ENCODE measurements around the gene MTHFD2. TPM values are rescaled to one million over a fixed set of nuclear protein-coding genes. Genes with fewer than 3 reads are reported as not detected.

The MTHFD2 gene
- total RNA-seq (ENCODE audit: low replicate concordance) = 79.5 and 101 TPM in 2 replicates

DNA sequence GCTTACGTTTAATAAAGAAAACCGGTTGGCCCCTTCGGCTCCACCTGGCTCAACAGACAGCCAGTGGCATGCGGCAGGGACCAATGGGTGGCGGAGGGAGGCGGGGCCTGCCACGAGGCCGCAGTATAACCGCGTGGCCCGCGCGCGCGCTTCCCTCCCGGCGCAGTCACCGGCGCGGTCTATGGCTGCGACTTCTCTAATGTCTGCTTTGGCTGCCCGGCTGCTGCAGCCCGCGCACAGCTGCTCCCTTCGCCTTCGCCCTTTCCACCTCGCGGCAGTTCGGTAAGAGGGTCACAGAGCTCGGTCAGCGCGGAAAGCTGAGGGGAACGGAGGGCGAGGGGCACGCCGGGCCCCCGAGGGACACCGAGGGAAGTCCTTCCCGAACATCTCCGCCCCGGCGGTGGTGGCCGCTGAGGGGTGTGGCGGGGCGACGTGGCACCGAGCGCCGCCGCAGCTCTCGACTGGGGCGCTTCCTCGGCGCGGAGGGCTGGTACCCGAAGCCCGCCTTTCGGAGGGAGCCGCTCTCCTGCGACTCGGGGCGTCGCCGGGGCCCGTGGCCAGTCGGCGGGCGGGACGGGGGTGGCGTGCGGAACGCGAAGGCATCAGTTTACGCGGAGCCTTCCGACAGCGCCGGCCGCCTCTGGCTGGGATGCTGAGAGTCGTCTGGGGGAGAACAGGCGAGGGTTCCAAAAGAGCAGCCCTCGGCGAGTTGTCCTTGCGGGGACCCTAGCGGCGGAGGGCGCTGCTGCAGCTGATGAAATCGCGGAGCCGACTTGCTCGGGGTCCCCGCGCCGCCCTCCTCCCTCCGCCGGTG lies at the start of gene MTHFD2:
MTHFD2 (plus strand) TSS at position 155 of the 814 bp plus-strand sequence; CDS start at position 182, 27 bp downstream.
- peaks cover 10% of the 10 kb centered on the region for H3K4me1 ChIP-seq
- H3K36me3 ChIP-seq = no peaks in the 10 kb centered on the region
- peak within 1 kb of the TSS; percentile 90 for H3K4me2 ChIP-seq
- H3F3A ChIP-seq (ENCODE audit: low read depth) = peaks cover 22% of the 10 kb centered on the region
- peaks cover 40% of the 10 kb centered on the region for H4K20me1 ChIP-seq (ENCODE audit: low read depth)
- H3K4me3 Mint-ChIP-seq = peak within 1 kb of the TSS; percentile 100
- DNase-seq (ENCODE audit: low spot score) = peak; percentile 97
- peak within 1 kb of the TSS; percentile 81 for H2AFZ ChIP-seq (replicated peaks)
- H3K4me3 ChIP-seq = peak within 1 kb of the TSS; percentile 81
- H3K9ac ChIP-seq = peak within 1 kb of the TSS; percentile 64
- no peaks in the 10 kb centered on the region for H3K9me3 Mint-ChIP-seq
- H3K79me2 ChIP-seq (ENCODE audit: low read depth) = peaks cover 46% of the 10 kb centered on the region
- no peaks in the 10 kb centered on the region for H3K27me3 ChIP-seq
- peaks cover 28% of the 10 kb centered on the region for H3K4me1 Mint-ChIP-seq
- peak within 1 kb of the TSS; percentile 90 for H3K27ac ChIP-seq
- peaks cover 5% of the 10 kb centered on the region for H3K36me3 Mint-ChIP-seq
- peak within 1 kb of the TSS; percentile 100 for H3K27ac Mint-ChIP-seq
- H3K9me3 ChIP-seq (ENCODE audit: low read depth) = no peaks in the 10 kb centered on the region
- no peak for TF ChIP-seq EZH2 (IDR thresholded peaks at IDR 0.05)
- TF ChIP-seq EZH2phosphoT487 (IDR thresholded peaks at IDR 0.05) = peak; percentile 14
- TF ChIP-seq, protein P1, sequence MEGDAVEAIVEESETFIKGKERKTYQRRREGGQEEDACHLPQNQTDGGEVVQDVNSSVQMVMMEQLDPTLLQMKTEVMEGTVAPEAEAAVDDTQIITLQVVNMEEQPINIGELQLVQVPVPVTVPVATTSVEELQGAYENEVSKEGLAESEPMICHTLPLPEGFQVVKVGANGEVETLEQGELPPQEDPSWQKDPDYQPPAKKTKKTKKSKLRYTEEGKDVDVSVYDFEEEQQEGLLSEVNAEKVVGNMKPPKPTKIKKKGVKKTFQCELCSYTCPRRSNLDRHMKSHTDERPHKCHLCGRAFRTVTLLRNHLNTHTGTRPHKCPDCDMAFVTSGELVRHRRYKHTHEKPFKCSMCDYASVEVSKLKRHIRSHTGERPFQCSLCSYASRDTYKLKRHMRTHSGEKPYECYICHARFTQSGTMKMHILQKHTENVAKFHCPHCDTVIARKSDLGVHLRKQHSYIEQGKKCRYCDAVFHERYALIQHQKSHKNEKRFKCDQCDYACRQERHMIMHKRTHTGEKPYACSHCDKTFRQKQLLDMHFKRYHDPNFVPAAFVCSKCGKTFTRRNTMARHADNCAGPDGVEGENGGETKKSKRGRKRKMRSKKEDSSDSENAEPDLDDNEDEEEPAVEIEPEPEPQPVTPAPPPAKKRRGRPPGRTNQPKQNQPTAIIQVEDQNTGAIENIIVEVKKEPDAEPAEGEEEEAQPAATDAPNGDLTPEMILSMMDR (IDR thresholded peaks at IDR 0.05) = peak; percentile 75
- H3K27me3 Mint-ChIP-seq (ENCODE audit: insufficient read depth, low read depth) = peaks cover 6% of the 10 kb centered on the region

DNA sequence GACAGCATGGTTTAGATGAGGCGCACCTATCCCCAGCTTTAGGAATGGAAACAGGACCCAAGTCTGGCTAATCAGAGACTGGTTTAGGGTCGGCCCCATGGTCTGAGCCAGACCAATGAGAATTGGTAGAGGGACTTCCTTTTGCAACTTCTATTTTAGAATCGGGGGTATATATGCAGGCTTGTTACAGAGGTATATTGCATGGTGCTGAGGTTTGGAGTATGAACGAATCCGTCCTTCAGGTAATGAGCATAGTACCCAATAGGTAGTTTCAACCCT lies 49.2 kb upstream of the MTHFD2 start:
- Mint-ChIP-seq H3K27me3 (ENCODE audit: insufficient read depth, low read depth) (no peaks in the 10 kb centered on the region), H3K27ac (no peak overlapping the region), H3K4me1 (peaks cover 3% of the 10 kb centered on the region), H3K9me3 (no peaks in the 10 kb centered on the region), H3K36me3 (peaks cover 3% of the 10 kb centered on the region), H3K4me3 (no peak overlapping the region)
- peaks cover 3% of the 10 kb centered on the region for H4K20me1 ChIP-seq (ENCODE audit: low read depth)
- TF ChIP-seq EZH2phosphoT487 (IDR thresholded peaks at IDR 0.05) (no peak), EZH2 (IDR thresholded peaks at IDR 0.05) (no peak)
- TF ChIP-seq, protein P1 (IDR thresholded peaks at IDR 0.05) = no peak
- peaks cover 49% of the 10 kb centered on the region for H3F3A ChIP-seq (ENCODE audit: low read depth)
- peak overlapping the region; percentile 94 for H3K4me2 ChIP-seq
- peaks cover 8% of the 10 kb centered on the region for H3K4me1 ChIP-seq
- no peaks in the 10 kb centered on the region for H3K27me3 ChIP-seq
- H3K27ac ChIP-seq = no peak overlapping the region
- H2AFZ ChIP-seq (replicated peaks) = no peak overlapping the region
- no peak for DNase-seq (ENCODE audit: low spot score)
- no peaks in the 10 kb centered on the region for H3K36me3 ChIP-seq
- no peak overlapping the region for H3K9ac ChIP-seq
- H3K4me3 ChIP-seq = no peak overlapping the region
- no peaks in the 10 kb centered on the region for H3K9me3 ChIP-seq (ENCODE audit: low read depth)
- peaks cover 11% of the 10 kb centered on the region for H3K79me2 ChIP-seq (ENCODE audit: low read depth)

DNA sequence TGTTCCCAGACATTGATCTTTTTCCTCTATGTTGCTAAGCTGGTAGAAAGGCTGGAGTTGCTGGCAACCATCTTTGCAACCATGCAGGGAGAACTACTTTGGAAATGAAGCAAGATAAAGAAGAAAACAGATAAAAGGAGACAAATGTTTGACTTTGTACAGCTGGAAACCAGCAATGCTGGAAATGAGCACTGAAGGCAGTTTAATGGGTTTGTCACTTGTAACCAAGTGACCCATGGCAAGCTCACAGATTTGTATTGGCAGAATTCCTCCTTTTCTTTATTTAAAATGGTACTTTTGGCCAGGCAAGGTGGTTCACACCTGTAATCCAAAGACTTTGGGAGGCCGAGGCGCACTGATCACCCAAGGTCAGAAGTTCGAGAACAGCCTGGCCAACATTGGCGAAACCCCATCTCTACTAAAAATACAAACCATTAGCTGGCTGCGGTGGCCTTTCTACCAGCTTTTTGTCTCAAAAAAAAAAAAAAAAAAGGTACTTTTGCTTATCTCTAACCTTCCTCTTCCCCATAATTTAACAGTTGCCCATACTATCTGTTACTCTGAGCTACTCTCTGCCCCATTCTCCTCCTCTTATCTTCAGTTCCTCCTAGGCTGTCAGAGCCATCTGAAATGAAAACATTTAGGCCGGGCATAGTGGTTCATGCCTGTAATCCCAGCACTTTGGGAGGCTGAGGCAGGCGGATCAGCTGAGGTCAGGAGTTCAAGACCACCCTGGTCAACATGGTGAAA lies 48.7 kb upstream of the MTHFD2 start:
- TF ChIP-seq EZH2 (IDR thresholded peaks at IDR 0.05) = no peak
- no peak for TF ChIP-seq EZH2phosphoT487 (IDR thresholded peaks at IDR 0.05)
- TF ChIP-seq, protein P1 (IDR thresholded peaks at IDR 0.05) = no peak
- H3K4me3 ChIP-seq = no peak overlapping the region
- no peaks in the 10 kb centered on the region for H3K27me3 ChIP-seq
- H3K9ac ChIP-seq = no peak overlapping the region
- H3K4me1 Mint-ChIP-seq = peaks cover 3% of the 10 kb centered on the region
- H3F3A ChIP-seq (ENCODE audit: low read depth) = peaks cover 49% of the 10 kb centered on the region
- no peaks in the 10 kb centered on the region for H3K9me3 ChIP-seq (ENCODE audit: low read depth)
- H3K36me3 ChIP-seq = no peaks in the 10 kb centered on the region
- no peak overlapping the region for H3K4me2 ChIP-seq
- peaks cover 3% of the 10 kb centered on the region for H4K20me1 ChIP-seq (ENCODE audit: low read depth)
- H3K79me2 ChIP-seq (ENCODE audit: low read depth) = peaks cover 11% of the 10 kb centered on the region
- DNase-seq (ENCODE audit: low spot score) = no peak
- peak overlapping the region; percentile 49 for H3K4me3 Mint-ChIP-seq
- no peaks in the 10 kb centered on the region for H3K9me3 Mint-ChIP-seq
- peaks cover 8% of the 10 kb centered on the region for H3K4me1 ChIP-seq
- H3K27ac ChIP-seq = no peak overlapping the region
- no peaks in the 10 kb centered on the region for H3K27me3 Mint-ChIP-seq (ENCODE audit: insufficient read depth, low read depth)
- peaks cover 3% of the 10 kb centered on the region for H3K36me3 Mint-ChIP-seq
- H3K27ac Mint-ChIP-seq = no peak overlapping the region
- H2AFZ ChIP-seq (replicated peaks) = no peak overlapping the region
